HepG2 (cell line): ENCODE results near the gene GUCY1A2. TPM values are rescaled to one million over a fixed set of nuclear protein-coding genes. Genes with fewer than 3 reads are reported as not detected.

Source experiments
- ATAC-seq: fragments of 200-7000 bp; cut with Tn5 transposase; 3 replicates; pipeline ENCODE4 v1.9.1; 2020; ENCODE audit warnings: mild to moderate bottlenecking, moderate library complexity
- BruUV-seq: library from RNA; stranded (reverse); fragments of 400-500 nt; replicated peaks from 2 replicates; lab custom pipeline; 2021; lab: Mats Ljungman, UMichigan
- CTCF ChIA-PET: fragments of 300-600 bp; formaldehyde crosslinking; extraction: SDS; loops from one replicate; lab custom pipeline; 2021; ENCODE audit warnings: low total read pairs, inconsistent platforms, low intra/inter-chr PET ratio; lab: Yijun Ruan, JAX
- POLR2A ChIA-PET: fragments of 350-600 bp; sonication (Branson Sonifier 250); formaldehyde crosslinking; loops from one replicate; lab custom pipeline; 2020; ENCODE audit warnings: antibody characterized with exemption, inconsistent platforms; lab: Yijun Ruan, JAX
- DNase-seq: peaks from one replicate; pipeline ENCODE4 v3.0.0-alpha.2; 2015; ENCODE audit warnings: low spot score
- FAIRE-seq: peaks from 3 replicates; lab custom pipeline; 2011; peaks lifted over from hg19 to GRCh38; lab: Jason Lieb, UNC
- H2AFZ ChIP-seq: one replicate; pipeline ENCODE4 v1.6.1; 2011; ENCODE audit warnings: low read length, inconsistent platforms
- H3K27ac ChIP-seq: fragments of 300-600 bp; 3 replicates; pipeline ENCODE4 v1.8.0; 2011; ENCODE audit warnings: mixed run types, mild to moderate bottlenecking, mixed read lengths, low read length, inconsistent platforms; ENCODE audit not compliant: insufficient read depth; ENCODE audit errors: extremely low read length
- H3K27me3 ChIP-seq, 2 experiments: fragments of 200-600 bp in 1 of 2; 2 replicates in 1 of 2; 3 replicates in 1 of 2; pipeline versions ENCODE4 v1.6.0 to v1.8.0; 2011; ENCODE audit warnings: low read length in 2 of 2, mild to moderate bottlenecking in 2 of 2, moderate library complexity in 2 of 2, inconsistent platforms in 1 of 2; ENCODE audit not compliant: insufficient read depth in 2 of 2, control insufficient read depth in 1 of 2
- H3K36me3 ChIP-seq, 2 experiments: fragments of 200-600 bp in 1 of 2; replicated peaks in 1 of 2; 2 replicates in 1 of 2; 3 replicates in 1 of 2; pipeline versions ENCODE4 v1.5.1 to v1.8.0; 2011; ENCODE audit warnings: low read length in 2 of 2, inconsistent platforms in 1 of 2; ENCODE audit not compliant: insufficient read depth in 2 of 2, control insufficient read depth in 1 of 2
- H3K4me1 ChIP-seq: 2 replicates; pipeline ENCODE4 v1.5.1; 2012; ENCODE audit warnings: low read length, inconsistent platforms; ENCODE audit not compliant: insufficient read depth
- H3K4me2 ChIP-seq: 2 replicates; pipeline ENCODE4 v1.6.0; 2011; ENCODE audit warnings: low read depth, low read length, inconsistent platforms
- H3K4me3 ChIP-seq, 3 experiments: fragments of 200-600 bp in 1 of 3; sonication (generic), shearing (Covaris generic) in 1 of 3; replicated peaks in 1 of 3; 2 replicates each; pipeline ENCODE4 v1.5.1; 2011 to 2016; ENCODE audit warnings: low read length in 3 of 3, inconsistent platforms in 2 of 3, low read depth in 2 of 3, mild to moderate bottlenecking in 2 of 3, control low read depth in 1 of 3, mixed read lengths in 1 of 3; ENCODE audit not compliant: insufficient read depth in 1 of 3
- H3K79me2 ChIP-seq: one replicate; pipeline ENCODE4 v1.6.1; 2011; ENCODE audit warnings: low read length, inconsistent platforms; ENCODE audit not compliant: insufficient read depth
- H3K9ac ChIP-seq: 2 replicates; pipeline ENCODE4 v1.6.0; 2011; ENCODE audit warnings: mild to moderate bottlenecking, low read depth, low read length, inconsistent platforms; ENCODE audit not compliant: insufficient read depth
- H3K9me3 ChIP-seq: 2 replicates; pipeline ENCODE4 v1.5.1; 2012; ENCODE audit warnings: mild to moderate bottlenecking, low read length
- H4K20me1 ChIP-seq: 2 replicates; pipeline ENCODE4 v1.6.0; 2011; ENCODE audit warnings: inconsistent platforms, mild to moderate bottlenecking, low read length, moderate library complexity; ENCODE audit not compliant: insufficient read depth
- HDAC6 ChIP-seq: fragments of 200-600 bp; sonication (generic); IDR thresholded peaks from 2 replicates; pipeline ENCODE4 v1.7.0; 2017; ENCODE audit warnings: mild to moderate bottlenecking, antibody characterized with exemption, low read length, low read depth
- MAFF ChIP-seq: IDR thresholded peaks from 2 replicates; pipeline ENCODE4 v1.6.1; 2011; ENCODE audit warnings: low read depth, low read length, improper control_type of control experiment
- NBN ChIP-seq: fragments of 450-650 bp; conservative IDR thresholded peaks from 2 replicates; pipeline ENCODE4 v1.6.1; 2017
- NKX3-1 ChIP-seq: sonication (generic); formaldehyde crosslinking; IDR thresholded peaks from 2 replicates; pipeline ENCODE4 v1.5.0; 2020; ENCODE audit warnings: missing genetic modification reagents
- SMAD1 ChIP-seq: sonication (generic); formaldehyde crosslinking; IDR thresholded peaks from 2 replicates; pipeline ENCODE4 v1.4.0; 2020; ENCODE audit warnings: missing genetic modification reagents, low read depth, mild to moderate bottlenecking, borderline replicate concordance
- SMAD9 ChIP-seq: sonication (generic); formaldehyde crosslinking; IDR thresholded peaks from 2 replicates; pipeline ENCODE4 v1.5.1; 2020; ENCODE audit warnings: mild to moderate bottlenecking, missing genetic modification reagents
- SRF ChIP-seq: IDR thresholded peaks from 2 replicates; pipeline ENCODE4 v1.6.1; 2011; ENCODE audit warnings: mild to moderate bottlenecking, low read depth, low read length, moderate library complexity
- SRY ChIP-seq: sonication (generic); formaldehyde crosslinking; IDR thresholded peaks from 2 replicates; pipeline ENCODE4 v1.8.0; 2022; ENCODE audit warnings: mild to moderate bottlenecking, missing genetic modification reagents
- ZNF230 ChIP-seq: sonication (generic); formaldehyde crosslinking; IDR thresholded peaks from 2 replicates; pipeline ENCODE4 v1.4.0; 2020; ENCODE audit warnings: mild to moderate bottlenecking, missing genetic modification reagents
- ZNF234 ChIP-seq: sonication (generic); formaldehyde crosslinking; conservative IDR thresholded peaks from 2 replicates; pipeline ENCODE4 v1.5.1; 2020; ENCODE audit warnings: mild to moderate bottlenecking, missing genetic modification reagents
- ZNF292 ChIP-seq: sonication (generic); formaldehyde crosslinking; IDR thresholded peaks from 2 replicates; pipeline ENCODE4 v1.8.1; 2022; ENCODE audit warnings: mild to moderate bottlenecking, low read depth, missing genetic modification reagents, borderline replicate concordance
- ZNF432 ChIP-seq: sonication (generic); formaldehyde crosslinking; IDR thresholded peaks from 2 replicates; pipeline ENCODE4 v1.5.0; 2020; ENCODE audit warnings: missing genetic modification reagents, mild to moderate bottlenecking, borderline replicate concordance
- ZNF530 ChIP-seq: sonication (generic); formaldehyde crosslinking; IDR thresholded peaks from 2 replicates; pipeline ENCODE4 v1.5.0; 2020; ENCODE audit warnings: low read depth, mild to moderate bottlenecking, missing genetic modification reagents
- ZNF670 ChIP-seq: sonication (generic); formaldehyde crosslinking; IDR thresholded peaks from 2 replicates; pipeline ENCODE4 v1.8.0; 2022; ENCODE audit warnings: mild to moderate bottlenecking, missing genetic modification reagents, borderline replicate concordance
- WGBS: methylation state at CpG from one replicate; pipeline ENCODE4 v1.1.6; 2017; ENCODE audit warnings: low lambda C conversion rate; 5-methylcytosine and 5-hydroxymethylcytosine counted together
- in situ Hi-C: cut with HindIII; loops from 2 replicates; pipeline ENCODE4 v1.10.0; 2017; ENCODE audit warnings: low pct_unique_long_range_greater_than_20kb; ENCODE audit not compliant: extremely low pct_ligation_motif_present
- intact Hi-C: fragments of 100-400 bp; cut with micrococcal nuclease; formaldehyde crosslinking; loops from one replicate; pipeline ENCODE4 v1.10.0; 2022; ENCODE audit not compliant: unreplicated experiment
- polyA plus RNA-seq, 8 experiments: library from polyadenylated mRNA; depleted of rRNA in 3 of 8; stranded (reverse) in 7 of 8; unstranded in 1 of 8; fragments of >200 nt; fragmentation: Illumina TruSeq in 4 of 8; extraction: Trizol in 4 of 8; gene quantifications; 2 replicates each; pipeline versions ENCODE4 v1.2.1 to v1.2.3, GENCODE V29; 2011 to 2016; ENCODE audit warnings: low read depth in 4 of 8, missing spikeins in 1 of 8, mixed read lengths in 1 of 8; ENCODE audit not compliant: insufficient read depth in 1 of 8
- total RNA-seq, 5 experiments: library from RNA; depleted of rRNA; stranded (reverse); fragments of >200 nt; fragmentation: Illumina TruSeq; extraction: Trizol; gene quantifications; 2 replicates each; pipeline ENCODE4 v1.2.3, GENCODE V29; 2016; ENCODE audit warnings: low read depth in 1 of 5

Gene GUCY1A2
- total and polyA plus RNA-seq, 2 of the 13 experiments (the other 11 are each of a cell fraction or from before 2014, with no cell fraction given): 0.01 to 0.07 TPM

- no peaks in the 10 kb centered on the region for H3K9me3 ChIP-seq
- POLR2A ChIA-PET: no interaction called here
- no peaks in the 10 kb centered on the region for H3K4me1 ChIP-seq
- TF ChIP-seq NKX3-1 (CRISPR knock-in tag): no peak
- peak; percentile 17; the same call in 1 of the 2 replicates for TF ChIP-seq MAFF
- no peak for TF ChIP-seq ZNF670 (CRISPR knock-in tag)
- no peaks in the 10 kb centered on the region for H3K79me2 ChIP-seq
- no peak overlapping the region for H2AFZ ChIP-seq
- H3K9ac ChIP-seq: no peak overlapping the region
- DNase-seq (no peak), FAIRE-seq (no peak), ATAC-seq (no peak)
- H3K27ac ChIP-seq: no peak overlapping the region
- no peak overlapping the region for H3K4me3 ChIP-seq
- H3K27me3 ChIP-seq: no peaks in the 10 kb centered on the region
- in situ Hi-C loops: no loop called here
- intact Hi-C loops: no loop called here
- no peaks in the 10 kb centered on the region for H3K36me3 ChIP-seq
- 39% methylated on average over 1 of the region's 1 CpG for WGBS
- no peak overlapping the region for H3K4me2 ChIP-seq
- no TSS peak for BruUV-seq
- CTCF ChIA-PET: no interaction called here
- H4K20me1 ChIP-seq: no peaks in the 10 kb centered on the region
Observed at GRCh38 chr11:107041088-107041444, 22.8 kb upstream of the GUCY1A2 start.

DNA sequence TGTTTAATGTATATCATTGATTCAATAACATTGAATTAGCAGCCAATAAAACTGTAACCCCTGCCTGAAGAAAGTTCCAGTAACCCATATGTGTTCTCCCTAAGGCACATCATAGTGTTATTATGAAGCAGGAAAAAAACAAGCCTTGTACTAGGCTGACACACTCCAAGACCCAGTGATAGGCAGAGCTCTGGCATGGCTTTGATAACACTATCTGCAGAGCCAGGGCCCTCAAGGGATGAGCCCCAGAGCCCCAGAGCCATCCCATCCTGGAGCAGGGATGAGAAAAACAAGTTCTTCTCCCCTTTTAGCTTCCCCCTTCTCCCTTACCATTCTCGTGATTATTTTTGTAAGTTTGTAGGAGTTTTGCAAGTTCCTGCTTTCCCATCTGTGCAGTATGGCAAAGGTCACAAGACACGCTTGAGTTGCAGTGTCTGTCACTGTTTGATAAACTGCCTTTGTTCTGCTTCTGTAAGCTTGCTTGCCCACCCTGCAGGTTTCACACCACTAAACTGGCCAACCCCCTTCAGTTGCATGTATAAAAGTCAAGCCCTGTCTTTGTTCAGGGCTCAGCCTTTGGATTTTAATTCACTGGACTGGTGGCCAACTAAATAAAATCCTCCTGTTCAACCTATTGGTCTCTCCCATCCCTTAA, 22.3 kb upstream of the GUCY1A2 start:
- H3K79me2 ChIP-seq: no peaks in the 10 kb centered on the region
- no peak overlapping the region for H3K4me2 ChIP-seq
- no peaks in the 10 kb centered on the region for H4K20me1 ChIP-seq
- TF ChIP-seq ZNF432 (CRISPR knock-in tag): no peak
- TF ChIP-seq NBN: no peak
- TF ChIP-seq ZNF230 (CRISPR knock-in tag): no peak
- TF ChIP-seq SRY (CRISPR knock-in tag): no peak
- TF ChIP-seq ZNF234 (CRISPR knock-in tag): no peak
- no peak for TF ChIP-seq SRF
- no peak for TF ChIP-seq ZNF292
- TF ChIP-seq HDAC6: no peak
- no peak for TF ChIP-seq ZNF530
- no peak for TF ChIP-seq SMAD1
- TF ChIP-seq SMAD9 (CRISPR knock-in tag): no peak
- TF ChIP-seq, all 625 proteins: peak for 0
- in situ Hi-C loops: no loop called here
- Histone ChIP-seq H3K9me3 (no peaks in the 10 kb centered on the region), H3K4me3 (no peak overlapping the region), H3K27ac (no peak overlapping the region), H2AFZ (no peak overlapping the region), H3K27me3 (no peaks in the 10 kb centered on the region), H3K36me3 (no peaks in the 10 kb centered on the region), H3K4me1 (no peaks in the 10 kb centered on the region), H3K9ac (no peak overlapping the region)
- ChIA-PET CTCF (no interaction called here), POLR2A (no interaction called here)
- whole genome bisulfite sequencing: 4% methylated on average over 2 of the region's 2 CpGs
- BruUV-seq: no TSS peak
- intact Hi-C loops: no loop called here
- no peak for FAIRE-seq
- DNase-seq: no peak
- ATAC-seq: no peak
